ENCODE measurements around the gene UTP18.

DNA sequence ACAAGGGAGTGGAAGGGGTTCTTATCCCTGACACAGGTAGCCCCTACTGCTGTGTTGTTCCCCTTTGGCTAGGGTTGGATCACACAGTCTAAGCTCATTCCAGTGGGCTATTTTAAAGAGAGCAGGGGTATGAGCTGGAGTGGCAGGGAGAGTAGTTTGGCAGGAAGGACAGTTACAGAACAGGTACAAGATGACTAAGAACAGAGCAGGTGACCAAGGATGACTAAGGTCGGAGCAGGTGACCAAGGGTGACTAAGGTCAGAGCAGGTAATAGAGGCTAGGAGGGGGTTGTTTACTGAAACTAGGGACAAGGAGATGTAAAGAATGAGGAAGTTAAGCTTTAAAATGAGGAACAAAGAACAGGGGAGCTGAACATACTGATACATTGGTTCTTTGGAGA is 58.8 kb downstream of the UTP18 start:
- TF ChIP-seq NRF1 (IDR thresholded peaks at IDR 0.05; ENCODE audit: low read depth, low read length) (no peak), RFX5 (IDR thresholded peaks at IDR 0.05; ENCODE audit: borderline replicate concordance, low read depth, low read length) (no peak), POLR2A (IDR thresholded peaks at IDR 0.05; ENCODE audit: control extremely low read depth in 1 of 2, low read depth in 2 of 2, low read length in 2 of 2) (no peak), KDM1A (IDR thresholded peaks at IDR 0.05; ENCODE audit: borderline replicate concordance, low read length) (no peak), SIN3A (conservative IDR thresholded peaks at IDR 0.05 in 1 of 2, IDR thresholded peaks at IDR 0.05 in 1 of 2; ENCODE audit: low read depth in 1 of 2, low read length in 2 of 2) (no peak), ZNF274 (IDR thresholded peaks at IDR 0.05; ENCODE audit: borderline replicate concordance, extremely low read depth, low read length) (no peak), HDAC2 (IDR thresholded peaks at IDR 0.05; ENCODE audit: borderline replicate concordance in 1 of 2, low read depth in 2 of 2, low read length in 2 of 2) (no peak), RAD21 (IDR thresholded peaks at IDR 0.05 in 1 of 2, conservative IDR thresholded peaks at IDR 0.05 in 1 of 2; ENCODE audit: low read depth in 2 of 2, low read length in 2 of 2) (no peak), EP300 (IDR thresholded peaks at IDR 0.05; ENCODE audit: borderline replicate concordance in 1 of 2, low read depth in 2 of 2, low read length in 2 of 2) (no peak), BRCA1 (IDR thresholded peaks at IDR 0.05; ENCODE audit: low read depth, low read length) (no peak), GABPA (IDR thresholded peaks at IDR 0.05; ENCODE audit: borderline replicate concordance, insufficient read depth, low read length) (no peak), FOSL1 (IDR thresholded peaks at IDR 0.05; ENCODE audit: insufficient read depth, low read depth, low read length) (no peak), POLR2AphosphoS5 (IDR thresholded peaks at IDR 0.05; ENCODE audit: low read depth, low read length) (no peak)
- TF ChIP-seq, protein P1, sequence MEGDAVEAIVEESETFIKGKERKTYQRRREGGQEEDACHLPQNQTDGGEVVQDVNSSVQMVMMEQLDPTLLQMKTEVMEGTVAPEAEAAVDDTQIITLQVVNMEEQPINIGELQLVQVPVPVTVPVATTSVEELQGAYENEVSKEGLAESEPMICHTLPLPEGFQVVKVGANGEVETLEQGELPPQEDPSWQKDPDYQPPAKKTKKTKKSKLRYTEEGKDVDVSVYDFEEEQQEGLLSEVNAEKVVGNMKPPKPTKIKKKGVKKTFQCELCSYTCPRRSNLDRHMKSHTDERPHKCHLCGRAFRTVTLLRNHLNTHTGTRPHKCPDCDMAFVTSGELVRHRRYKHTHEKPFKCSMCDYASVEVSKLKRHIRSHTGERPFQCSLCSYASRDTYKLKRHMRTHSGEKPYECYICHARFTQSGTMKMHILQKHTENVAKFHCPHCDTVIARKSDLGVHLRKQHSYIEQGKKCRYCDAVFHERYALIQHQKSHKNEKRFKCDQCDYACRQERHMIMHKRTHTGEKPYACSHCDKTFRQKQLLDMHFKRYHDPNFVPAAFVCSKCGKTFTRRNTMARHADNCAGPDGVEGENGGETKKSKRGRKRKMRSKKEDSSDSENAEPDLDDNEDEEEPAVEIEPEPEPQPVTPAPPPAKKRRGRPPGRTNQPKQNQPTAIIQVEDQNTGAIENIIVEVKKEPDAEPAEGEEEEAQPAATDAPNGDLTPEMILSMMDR (IDR thresholded peaks at IDR 0.05; ENCODE audit: control extremely low read depth in 1 of 3, insufficient read depth in 1 of 3, low read depth in 1 of 3, low read length in 3 of 3): no peak
